ENCODE data around the gene PRND.

DNA sequence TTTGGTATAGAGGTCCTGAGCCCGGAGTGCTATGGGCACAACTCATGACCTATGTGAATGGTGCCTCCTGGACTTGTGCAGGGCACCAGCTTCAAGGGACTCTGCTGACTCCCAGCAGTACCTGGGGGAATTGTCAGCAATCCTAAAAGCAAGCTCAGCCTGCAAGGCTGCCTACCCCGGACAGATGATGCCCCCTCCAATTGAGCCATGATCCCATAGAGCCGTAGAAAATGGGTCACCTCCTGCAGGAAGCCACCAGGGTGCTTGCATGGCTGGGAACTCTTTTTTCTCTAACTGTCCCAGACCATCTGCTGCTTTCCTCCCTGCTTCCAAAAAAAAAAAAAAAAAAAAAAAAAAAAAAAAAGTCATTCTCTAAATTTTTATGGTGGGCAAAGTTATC is 12.9 kb upstream of the PRND start:
- TF ChIP-seq, protein P1, sequence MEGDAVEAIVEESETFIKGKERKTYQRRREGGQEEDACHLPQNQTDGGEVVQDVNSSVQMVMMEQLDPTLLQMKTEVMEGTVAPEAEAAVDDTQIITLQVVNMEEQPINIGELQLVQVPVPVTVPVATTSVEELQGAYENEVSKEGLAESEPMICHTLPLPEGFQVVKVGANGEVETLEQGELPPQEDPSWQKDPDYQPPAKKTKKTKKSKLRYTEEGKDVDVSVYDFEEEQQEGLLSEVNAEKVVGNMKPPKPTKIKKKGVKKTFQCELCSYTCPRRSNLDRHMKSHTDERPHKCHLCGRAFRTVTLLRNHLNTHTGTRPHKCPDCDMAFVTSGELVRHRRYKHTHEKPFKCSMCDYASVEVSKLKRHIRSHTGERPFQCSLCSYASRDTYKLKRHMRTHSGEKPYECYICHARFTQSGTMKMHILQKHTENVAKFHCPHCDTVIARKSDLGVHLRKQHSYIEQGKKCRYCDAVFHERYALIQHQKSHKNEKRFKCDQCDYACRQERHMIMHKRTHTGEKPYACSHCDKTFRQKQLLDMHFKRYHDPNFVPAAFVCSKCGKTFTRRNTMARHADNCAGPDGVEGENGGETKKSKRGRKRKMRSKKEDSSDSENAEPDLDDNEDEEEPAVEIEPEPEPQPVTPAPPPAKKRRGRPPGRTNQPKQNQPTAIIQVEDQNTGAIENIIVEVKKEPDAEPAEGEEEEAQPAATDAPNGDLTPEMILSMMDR (CRISPR knock-in tag; IDR thresholded peaks at IDR 0.05): no peak
- no peak for TF ChIP-seq TP53 (CRISPR knock-in tag; conservative IDR thresholded peaks at IDR 0.05)
- TF ChIP-seq, protein P2, sequence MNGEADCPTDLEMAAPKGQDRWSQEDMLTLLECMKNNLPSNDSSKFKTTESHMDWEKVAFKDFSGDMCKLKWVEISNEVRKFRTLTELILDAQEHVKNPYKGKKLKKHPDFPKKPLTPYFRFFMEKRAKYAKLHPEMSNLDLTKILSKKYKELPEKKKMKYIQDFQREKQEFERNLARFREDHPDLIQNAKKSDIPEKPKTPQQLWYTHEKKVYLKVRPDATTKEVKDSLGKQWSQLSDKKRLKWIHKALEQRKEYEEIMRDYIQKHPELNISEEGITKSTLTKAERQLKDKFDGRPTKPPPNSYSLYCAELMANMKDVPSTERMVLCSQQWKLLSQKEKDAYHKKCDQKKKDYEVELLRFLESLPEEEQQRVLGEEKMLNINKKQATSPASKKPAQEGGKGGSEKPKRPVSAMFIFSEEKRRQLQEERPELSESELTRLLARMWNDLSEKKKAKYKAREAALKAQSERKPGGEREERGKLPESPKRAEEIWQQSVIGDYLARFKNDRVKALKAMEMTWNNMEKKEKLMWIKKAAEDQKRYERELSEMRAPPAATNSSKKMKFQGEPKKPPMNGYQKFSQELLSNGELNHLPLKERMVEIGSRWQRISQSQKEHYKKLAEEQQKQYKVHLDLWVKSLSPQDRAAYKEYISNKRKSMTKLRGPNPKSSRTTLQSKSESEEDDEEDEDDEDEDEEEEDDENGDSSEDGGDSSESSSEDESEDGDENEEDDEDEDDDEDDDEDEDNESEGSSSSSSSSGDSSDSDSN (CRISPR knock-in tag; IDR thresholded peaks at IDR 0.05): no peak
- no peak for TF ChIP-seq ZNF232 (CRISPR knock-in tag; IDR thresholded peaks at IDR 0.05; ENCODE audit: borderline replicate concordance)
- TF ChIP-seq TARDBP (CRISPR knock-in tag; IDR thresholded peaks at IDR 0.05): no peak
- no peak for TF ChIP-seq KDM5B (CRISPR knock-in tag; IDR thresholded peaks at IDR 0.05; ENCODE audit: borderline replicate concordance)
- TF ChIP-seq HMG20A (CRISPR knock-in tag; IDR thresholded peaks at IDR 0.05; ENCODE audit: borderline replicate concordance): no peak
- no peak for TF ChIP-seq BHLHE40 (IDR thresholded peaks at IDR 0.05; ENCODE audit: low read length)
- TF ChIP-seq FOXA1 (IDR thresholded peaks at IDR 0.05): no peak
- no peak for TF ChIP-seq FOXA1 (CRISPR knock-in tag; IDR thresholded peaks at IDR 0.05)
- TF ChIP-seq MED8 (CRISPR knock-in tag; IDR thresholded peaks at IDR 0.05; ENCODE audit: insufficient replicate concordance): no peak
- TF ChIP-seq POLR2A (IDR thresholded peaks at IDR 0.05; ENCODE audit: insufficient read depth in 1 of 2, low read depth in 2 of 2, low read length in 2 of 2): no peak
- TF ChIP-seq JUN (CRISPR knock-in tag; IDR thresholded peaks at IDR 0.05): no peak
- TF ChIP-seq, protein P3, sequence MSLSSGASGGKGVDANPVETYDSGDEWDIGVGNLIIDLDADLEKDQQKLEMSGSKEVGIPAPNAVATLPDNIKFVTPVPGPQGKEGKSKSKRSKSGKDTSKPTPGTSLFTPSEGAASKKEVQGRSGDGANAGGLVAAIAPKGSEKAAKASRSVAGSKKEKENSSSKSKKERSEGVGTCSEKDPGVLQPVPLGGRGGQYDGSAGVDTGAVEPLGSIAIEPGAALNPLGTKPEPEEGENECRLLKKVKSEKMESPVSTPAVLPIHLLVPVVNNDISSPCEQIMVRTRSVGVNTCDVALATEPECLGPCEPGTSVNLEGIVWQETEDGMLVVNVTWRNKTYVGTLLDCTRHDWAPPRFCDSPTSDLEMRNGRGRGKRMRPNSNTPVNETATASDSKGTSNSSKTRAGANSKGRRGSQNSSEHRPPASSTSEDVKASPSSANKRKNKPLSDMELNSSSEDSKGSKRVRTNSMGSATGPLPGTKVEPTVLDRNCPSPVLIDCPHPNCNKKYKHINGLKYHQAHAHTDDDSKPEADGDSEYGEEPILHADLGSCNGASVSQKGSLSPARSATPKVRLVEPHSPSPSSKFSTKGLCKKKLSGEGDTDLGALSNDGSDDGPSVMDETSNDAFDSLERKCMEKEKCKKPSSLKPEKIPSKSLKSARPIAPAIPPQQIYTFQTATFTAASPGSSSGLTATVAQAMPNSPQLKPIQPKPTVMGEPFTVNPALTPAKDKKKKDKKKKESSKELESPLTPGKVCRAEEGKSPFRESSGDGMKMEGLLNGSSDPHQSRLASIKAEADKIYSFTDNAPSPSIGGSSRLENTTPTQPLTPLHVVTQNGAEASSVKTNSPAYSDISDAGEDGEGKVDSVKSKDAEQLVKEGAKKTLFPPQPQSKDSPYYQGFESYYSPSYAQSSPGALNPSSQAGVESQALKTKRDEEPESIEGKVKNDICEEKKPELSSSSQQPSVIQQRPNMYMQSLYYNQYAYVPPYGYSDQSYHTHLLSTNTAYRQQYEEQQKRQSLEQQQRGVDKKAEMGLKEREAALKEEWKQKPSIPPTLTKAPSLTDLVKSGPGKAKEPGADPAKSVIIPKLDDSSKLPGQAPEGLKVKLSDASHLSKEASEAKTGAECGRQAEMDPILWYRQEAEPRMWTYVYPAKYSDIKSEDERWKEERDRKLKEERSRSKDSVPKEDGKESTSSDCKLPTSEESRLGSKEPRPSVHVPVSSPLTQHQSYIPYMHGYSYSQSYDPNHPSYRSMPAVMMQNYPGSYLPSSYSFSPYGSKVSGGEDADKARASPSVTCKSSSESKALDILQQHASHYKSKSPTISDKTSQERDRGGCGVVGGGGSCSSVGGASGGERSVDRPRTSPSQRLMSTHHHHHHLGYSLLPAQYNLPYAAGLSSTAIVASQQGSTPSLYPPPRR (CRISPR knock-in tag; IDR thresholded peaks at IDR 0.05; ENCODE audit: borderline replicate concordance): no peak
- no peak for TF ChIP-seq RXRA (CRISPR knock-in tag; IDR thresholded peaks at IDR 0.05)

Data from HepG2 (cell line).